B cell (primary cell): ENCODE measurements around the gene KRTAP19-7. TPM values are rescaled to one million over a fixed set of nuclear protein-coding genes. Genes with fewer than 3 reads are reported as not detected.

Source experiments
- ATAC-seq: fragments of 200-7000 bp; cut with Tn5 transposase; one replicate; pipeline ENCODE4 v1.10.0; 2021; ENCODE audit warnings: low read depth, mild to moderate bottlenecking, moderate number of reproducible peaks, moderate library complexity
- CTCF ChIA-PET: fragments of 350-600 bp; sonication (Branson Sonifier 250); formaldehyde crosslinking; loops from one replicate; lab custom pipeline; 2021; ENCODE audit warnings: antibody characterized with exemption, inconsistent platforms; lab: Charles Lee
- POLR2A ChIA-PET: fragments of 350-600 bp; sonication (Branson Sonifier 250); formaldehyde crosslinking; loops from one replicate; lab custom pipeline; 2021; ENCODE audit warnings: antibody characterized with exemption; lab: Charles Lee
- DNase-seq: peaks from one replicate; pipeline ENCODE4 v3.0.0; 2013
- H2AFZ ChIP-seq: 2 replicates; pipeline ENCODE4 v1.6.1; 2012; ENCODE audit warnings: mild to moderate bottlenecking, low read depth, low read length; ENCODE audit not compliant: insufficient read depth, poor library complexity, severe bottlenecking
- H3K27ac ChIP-seq, 2 donors: 1 replicate in 1 of 2; 2 replicates in 1 of 2; pipeline ENCODE4 v1.5.1; 2012 to 2013; ENCODE audit warnings: low read length in 2 of 2, mild to moderate bottlenecking in 2 of 2, moderate library complexity in 1 of 2
- H3K27me3 ChIP-seq, 4 experiments: fragments of 200-600 bp in 1 of 4; sonication (generic) in 1 of 4; replicated peaks in 1 of 4; 1 replicate in 2 of 4; 2 replicates in 2 of 4; pipeline versions ENCODE4 v1.6.1 to v1.7.0; 2013 to 2016; ENCODE audit warnings: low read length in 3 of 4, mild to moderate bottlenecking in 2 of 4, mixed read lengths in 1 of 4, moderate library complexity in 1 of 4; ENCODE audit not compliant: insufficient read depth in 4 of 4, control insufficient read depth in 3 of 4; ENCODE audit errors: control extremely low read depth in 1 of 4
- H3K36me3 ChIP-seq, 2 experiments: replicated peaks in 1 of 2; 1 replicate in 1 of 2; 2 replicates in 1 of 2; pipeline versions ENCODE4 v1.6.1 to v1.7.1; 2013; ENCODE audit warnings: low read length in 1 of 2; ENCODE audit not compliant: insufficient read depth in 2 of 2, control insufficient read depth in 1 of 2; ENCODE audit errors: control extremely low read depth in 1 of 2, extremely low read depth in 1 of 2
- H3K4me1 ChIP-seq, 2 donors: fragments of 200-600 bp in 1 of 2; sonication (generic) in 1 of 2; 1 replicate in 1 of 2; 2 replicates in 1 of 2; pipeline versions ENCODE4 v1.5.1 to v1.6.1; 2013 to 2017; ENCODE audit warnings: low read length in 2 of 2; ENCODE audit not compliant: control insufficient read depth in 2 of 2, insufficient read depth in 2 of 2
- H3K4me2 ChIP-seq: replicated peaks from 2 replicates; pipeline ENCODE3; 2012; ENCODE audit warnings: mild to moderate bottlenecking, low read depth, low read length; ENCODE audit not compliant: poor library complexity, severe bottlenecking
- H3K4me3 ChIP-seq, 5 experiments: fragments of 200-600 bp in 1 of 5; sonication (generic) in 1 of 5; 1 replicate in 3 of 5; 2 replicates in 2 of 5; pipeline versions ENCODE4 v1.5.1 to v1.7.0; 2011 to 2016; ENCODE audit warnings: low read length in 4 of 5, mild to moderate bottlenecking in 4 of 5, low read depth in 2 of 5, control low read depth in 1 of 5, moderate library complexity in 1 of 5; ENCODE audit not compliant: insufficient read depth in 1 of 5; ENCODE audit errors: control extremely low read depth in 1 of 5, extremely low read depth in 1 of 5
- H3K79me2 ChIP-seq: fragments of 200-600 bp; sonication (generic); one replicate; pipeline ENCODE4 v1.6.0; 2016; ENCODE audit warnings: low read length; ENCODE audit not compliant: control insufficient read depth, insufficient read depth
- H3K9ac ChIP-seq: fragments of 200-600 bp; sonication (generic); 2 replicates; pipeline ENCODE4 v1.6.1; 2017; ENCODE audit warnings: mild to moderate bottlenecking, low read length, moderate library complexity
- H3K9me3 ChIP-seq, 3 donors: one replicate each; pipeline versions ENCODE4 v1.6.1 to v1.7.1; 2013; ENCODE audit warnings: low read length in 2 of 3; ENCODE audit not compliant: control insufficient read depth in 2 of 3, insufficient read depth in 1 of 3; ENCODE audit errors: control extremely low read depth in 1 of 3
- H4K20me1 ChIP-seq: 2 replicates; pipeline ENCODE4 v1.6.0; 2012; ENCODE audit warnings: mild to moderate bottlenecking, low read length; ENCODE audit not compliant: insufficient read depth, control insufficient read depth, poor library complexity, severe bottlenecking
- H3K27ac Mint-ChIP-seq: one replicate; pipeline ENCODE4 v1.8.0; 2021; ENCODE audit warnings: mixed read lengths
- H3K27me3 Mint-ChIP-seq: one replicate; pipeline ENCODE4 v1.8.0; 2021; ENCODE audit warnings: mixed read lengths
- H3K4me1 Mint-ChIP-seq: one replicate; pipeline ENCODE4 v1.8.0; 2021; ENCODE audit warnings: mixed read lengths
- H3K4me3 Mint-ChIP-seq: one replicate; pipeline ENCODE4 v1.8.0; 2021; ENCODE audit warnings: mixed read lengths
- H3K9me3 Mint-ChIP-seq: one replicate; pipeline ENCODE4 v1.8.0; 2022; ENCODE audit warnings: mixed read lengths; ENCODE audit not compliant: insufficient read depth
- EZH2 ChIP-seq: IDR thresholded peaks from 2 replicates; pipeline ENCODE4 v1.6.1; 2012; ENCODE audit warnings: borderline replicate concordance, low read depth, mild to moderate bottlenecking, moderate library complexity, low read length; ENCODE audit not compliant: insufficient read depth, poor library complexity, severe bottlenecking
- WGBS: methylation state at CpG from one replicate; pipeline ENCODE4 v1.1.5; 2013; ENCODE audit warnings: missing lambda C conversion rate; ENCODE audit not compliant: insufficient coverage; 5-methylcytosine and 5-hydroxymethylcytosine counted together
- intact Hi-C: fragments of 100-400 bp; cut with micrococcal nuclease; formaldehyde crosslinking; loops from one replicate; pipeline ENCODE4 v1.10.0; 2022
- polyA plus RNA-seq: library from polyadenylated mRNA; depleted of rRNA; stranded (reverse); fragments of >200 nt; gene quantifications from 2 replicates; pipeline ENCODE4 v1.2.3, GENCODE V29; 2012
- total RNA-seq, 2 donors: library from RNA; stranded (reverse); fragments of 120-200 nt in 1 of 2; gene quantifications; 1 replicate in 1 of 2; 2 replicates in 1 of 2; pipeline versions ENCODE4 v1.2.3 to v1.2.4, GENCODE V29; 2013 to 2022
- TF ChIP-seq, protein P1 (sequence below): fragments of 200-600 bp; IDR thresholded peaks from one replicate; pipeline ENCODE4 v1.8.0; 2022; ENCODE audit warnings: antibody characterized with exemption, mild to moderate bottlenecking

Gene KRTAP19-7
- total and polyA plus RNA-seq, 2 donors (not counting 1 experiment from before 2014, with no cell fraction given) = not detected

GRCh38 chr21:30600787-30601186, 39.7 kb upstream of the KRTAP19-7 start, which contains the start of gene KRTAP22-1:
Gene KRTAP22-1 (plus strand): TSS chr21:30601087.
- ATAC-seq = no peak
- CTCF ChIA-PET = no interaction called here
- POLR2A ChIA-PET = no interaction called here

DNA sequence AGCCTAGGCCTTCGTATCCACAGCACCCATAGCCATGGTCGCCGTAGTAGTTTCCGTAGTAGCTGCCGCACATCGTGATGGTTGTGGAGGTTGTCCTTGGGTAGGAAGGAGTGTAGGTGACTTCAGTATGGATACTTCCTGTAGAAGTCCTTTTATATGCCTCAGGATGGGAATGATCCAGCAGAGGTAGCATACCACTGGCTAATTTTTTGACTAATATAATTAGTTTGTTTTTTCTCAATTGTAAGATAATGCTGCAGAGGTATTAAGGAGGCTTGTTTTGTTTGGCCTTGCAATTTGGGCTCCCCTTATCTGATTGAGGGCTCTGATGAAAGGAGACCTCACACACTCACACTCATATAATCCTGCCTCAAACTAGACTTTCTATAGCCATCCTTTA, 37.7 kb upstream of the KRTAP19-7 start, which contains the start of gene KRTAP6-2:
Gene KRTAP6-2 (minus strand): TSS at position 101 of the 400 bp plus-strand sequence. CDS start 28 bp downstream, at position 73.
- no peaks in the 10 kb centered on the region for H4K20me1 ChIP-seq
- no peak within 1 kb of the TSS for H3K9ac ChIP-seq
- no peak within 1 kb of the TSS for H3K27ac ChIP-seq
- TF ChIP-seq EZH2 = no peak
- TF ChIP-seq, protein P1, sequence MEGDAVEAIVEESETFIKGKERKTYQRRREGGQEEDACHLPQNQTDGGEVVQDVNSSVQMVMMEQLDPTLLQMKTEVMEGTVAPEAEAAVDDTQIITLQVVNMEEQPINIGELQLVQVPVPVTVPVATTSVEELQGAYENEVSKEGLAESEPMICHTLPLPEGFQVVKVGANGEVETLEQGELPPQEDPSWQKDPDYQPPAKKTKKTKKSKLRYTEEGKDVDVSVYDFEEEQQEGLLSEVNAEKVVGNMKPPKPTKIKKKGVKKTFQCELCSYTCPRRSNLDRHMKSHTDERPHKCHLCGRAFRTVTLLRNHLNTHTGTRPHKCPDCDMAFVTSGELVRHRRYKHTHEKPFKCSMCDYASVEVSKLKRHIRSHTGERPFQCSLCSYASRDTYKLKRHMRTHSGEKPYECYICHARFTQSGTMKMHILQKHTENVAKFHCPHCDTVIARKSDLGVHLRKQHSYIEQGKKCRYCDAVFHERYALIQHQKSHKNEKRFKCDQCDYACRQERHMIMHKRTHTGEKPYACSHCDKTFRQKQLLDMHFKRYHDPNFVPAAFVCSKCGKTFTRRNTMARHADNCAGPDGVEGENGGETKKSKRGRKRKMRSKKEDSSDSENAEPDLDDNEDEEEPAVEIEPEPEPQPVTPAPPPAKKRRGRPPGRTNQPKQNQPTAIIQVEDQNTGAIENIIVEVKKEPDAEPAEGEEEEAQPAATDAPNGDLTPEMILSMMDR = no peak
- CTCF ChIA-PET = no interaction called here
- Mint-ChIP-seq H3K27me3 (no peaks in the 10 kb centered on the region), H3K4me3 (no peak within 1 kb of the TSS), H3K9me3 (peaks cover 8% of the 10 kb centered on the region), H3K4me1 (no peaks in the 10 kb centered on the region), H3K27ac (no peak within 1 kb of the TSS)
- no peaks in the 10 kb centered on the region for H3K4me1 ChIP-seq
- peaks cover 0 to 2% (median 0%) of the 10 kb centered on the region in 3 donors for H3K9me3 ChIP-seq
- intact Hi-C loops = no loop called here
- POLR2A ChIA-PET = no interaction called here
- ATAC-seq (no peak), DNase-seq (no peak)
- no peaks in the 10 kb centered on the region for H3K27me3 ChIP-seq
- no peaks in the 10 kb centered on the region for H3K36me3 ChIP-seq
- H3K79me2 ChIP-seq = no peaks in the 10 kb centered on the region
- H3K4me3 ChIP-seq = no peak within 1 kb of the TSS
- no peak within 1 kb of the TSS for H3K4me2 ChIP-seq
- no peak within 1 kb of the TSS for H2AFZ ChIP-seq
- WGBS = 98% methylated on average over 6 of the region's 6 CpGs

More at GRCh38 chr21:30600787-30601186, 39.7 kb upstream of the KRTAP19-7 start, which contains the start of gene KRTAP22-1:
- Mint-ChIP-seq H3K9me3 (peaks cover 4% of the 10 kb centered on the region), H3K4me1 (no peaks in the 10 kb centered on the region), H3K27ac (no peak within 1 kb of the TSS), H3K27me3 (no peaks in the 10 kb centered on the region), H3K4me3 (no peak within 1 kb of the TSS)
- peaks cover 0 to 2% (median 0%) of the 10 kb centered on the region in 3 donors for H3K9me3 ChIP-seq
- no peaks in the 10 kb centered on the region for H3K4me1 ChIP-seq
- no peaks in the 10 kb centered on the region for H4K20me1 ChIP-seq
- H2AFZ ChIP-seq = no peak within 1 kb of the TSS
- H3K27me3 ChIP-seq = no peaks in the 10 kb centered on the region
- no peak within 1 kb of the TSS for H3K27ac ChIP-seq
- no peak for DNase-seq
- H3K4me3 ChIP-seq = no peak within 1 kb of the TSS
- H3K9ac ChIP-seq = no peak within 1 kb of the TSS
- intact Hi-C loops = no loop called here
- no peak for TF ChIP-seq EZH2
- TF ChIP-seq, protein P1 = no peak
- no CpG with 5 or more reads among the region's 1 CpG for WGBS
- no peaks in the 10 kb centered on the region for H3K79me2 ChIP-seq
- no peak within 1 kb of the TSS for H3K4me2 ChIP-seq
- H3K36me3 ChIP-seq = no peaks in the 10 kb centered on the region
